Parathyroid adenoma (tissue), 2 donors: Measurements from ENCODE around the gene ZSWIM4.

Experiments
- H2AFZ ChIP-seq: fragments of 300-600 bp; sonication (generic); one replicate; pipeline ENCODE4 v1.7.0; 2017; ENCODE audit warnings: antibody characterized with exemption, mild to moderate bottlenecking
- H3K27ac ChIP-seq: fragments of 300-600 bp; sonication (generic); one replicate; pipeline ENCODE4 v1.7.0; 2017
- H3K27me3 ChIP-seq: fragments of 300-600 bp; sonication (generic); one replicate; pipeline ENCODE4 v1.7.0; 2017; ENCODE audit warnings: low read length; ENCODE audit not compliant: control insufficient read depth, insufficient read depth
- H3K36me3 ChIP-seq: fragments of 300-600 bp; sonication (generic); one replicate; pipeline ENCODE4 v1.7.0; 2017; ENCODE audit warnings: low read length; ENCODE audit not compliant: control insufficient read depth, insufficient read depth
- H3K4me1 ChIP-seq: fragments of 300-600 bp; sonication (generic); one replicate; pipeline ENCODE4 v1.7.0; 2017; ENCODE audit warnings: control low read depth
- H3K4me2 ChIP-seq: fragments of 300-600 bp; sonication (generic); one replicate; pipeline ENCODE4 v1.7.0; 2017; ENCODE audit warnings: low read length
- H3K4me3 ChIP-seq: fragments of 300-600 bp; sonication (generic); one replicate; pipeline ENCODE4 v1.7.0; 2017; ENCODE audit warnings: low read depth, low read length
- H3K79me2 ChIP-seq: fragments of 300-600 bp; sonication (generic); one replicate; pipeline ENCODE4 v1.7.0; 2017; ENCODE audit warnings: control low read depth
- H3K9ac ChIP-seq: fragments of 300-600 bp; sonication (generic); one replicate; pipeline ENCODE4 v1.7.0; 2017; ENCODE audit warnings: mild to moderate bottlenecking
- H3K9me3 ChIP-seq: fragments of 300-600 bp; sonication (generic); one replicate; pipeline ENCODE4 v1.7.0; 2017; ENCODE audit warnings: low read length; ENCODE audit not compliant: control insufficient read depth
- CTCF ChIP-seq: fragments of 300-600 bp; sonication (generic); IDR thresholded peaks from one replicate; pipeline ENCODE4 v1.7.0; 2017; ENCODE audit warnings: antibody characterized with exemption, mild to moderate bottlenecking
- donor health status: primary hyperparathyroidism.

ZSWIM4 gene

GRCh38 chr19:13821292-13821691 is 26.0 kb downstream of the ZSWIM4 start:
- no peak for TF ChIP-seq CTCF
- Histone ChIP-seq H2AFZ (no peak overlapping the region), H3K4me1 (peaks cover 4% of the 10 kb centered on the region), H3K27ac (no peak overlapping the region), H3K79me2 (peaks cover 5% of the 10 kb centered on the region), H3K4me2 (no peak overlapping the region), H3K9me3 (no peaks in the 10 kb centered on the region), H3K27me3 (no peaks in the 10 kb centered on the region), H3K4me3 (no peak overlapping the region), H3K9ac (no peak overlapping the region), H3K36me3 (no peaks in the 10 kb centered on the region)

- Histone ChIP-seq H3K4me3 (no peak overlapping the region), H2AFZ (no peak overlapping the region), H3K9me3 (no peaks in the 10 kb centered on the region), H3K4me2 (no peak overlapping the region), H3K79me2 (peaks cover 5% of the 10 kb centered on the region), H3K27ac (no peak overlapping the region), H3K4me1 (no peaks in the 10 kb centered on the region), H3K27me3 (no peaks in the 10 kb centered on the region), H3K36me3 (no peaks in the 10 kb centered on the region), H3K9ac (no peak overlapping the region)
- TF ChIP-seq CTCF, result no peak
Observed at GRCh38 chr19:13823256-13823655, 28.0 kb downstream of the ZSWIM4 start.

GRCh38 chr19:13823901-13824300 is 28.7 kb downstream of the ZSWIM4 start:
- no peak overlapping the region for H3K4me3 ChIP-seq
- no peak overlapping the region for H2AFZ ChIP-seq
- H3K27me3 ChIP-seq, result no peaks in the 10 kb centered on the region
- no peak for TF ChIP-seq CTCF
- peaks cover 5% of the 10 kb centered on the region for H3K79me2 ChIP-seq
- H3K4me1 ChIP-seq, result no peaks in the 10 kb centered on the region
- no peak overlapping the region for H3K9ac ChIP-seq
- no peaks in the 10 kb centered on the region for H3K9me3 ChIP-seq
- no peak overlapping the region for H3K27ac ChIP-seq
- no peaks in the 10 kb centered on the region for H3K36me3 ChIP-seq
- H3K4me2 ChIP-seq, result no peak overlapping the region

GRCh38 chr19:13824703-13825102 is 29.5 kb downstream of the ZSWIM4 start:
- Histone ChIP-seq H3K36me3 (no peaks in the 10 kb centered on the region), H3K9me3 (no peaks in the 10 kb centered on the region)
- TF ChIP-seq CTCF, result no peak

More at GRCh38 chr19:13824703-13825102, 29.5 kb downstream of the ZSWIM4 start:
- Histone ChIP-seq H3K9ac (no peak overlapping the region), H3K4me1 (no peaks in the 10 kb centered on the region), H2AFZ (no peak overlapping the region), H3K27ac (no peak overlapping the region), H3K4me3 (no peak overlapping the region), H3K27me3 (no peaks in the 10 kb centered on the region), H3K4me2 (no peak overlapping the region), H3K79me2 (peaks cover 5% of the 10 kb centered on the region)
